ENCODE data around the gene SYNPO.

GRCh38 chr5:150648294-150649107 lies 8.0 kb downstream of the SYNPO start:
- TF ChIP-seq CTCF (IDR thresholded peaks at IDR 0.05) (no peak), POLR2AphosphoS5 (IDR thresholded peaks at IDR 0.05) (no peak), POLR2A (IDR thresholded peaks at IDR 0.05) (no peak), EP300 (IDR thresholded peaks at IDR 0.05; ENCODE audit: low read depth) (no peak)

Measured in transverse colon (tissue), 4 donors.